Neural cell (in vitro differentiated cells): ENCODE results near the gene HDAC4. TPM values are rescaled to one million over a fixed set of nuclear protein-coding genes. Genes with fewer than 3 reads are reported as not detected.

Experiments used
- H2AFZ ChIP-seq: fragments of 200-600, 300-800 bp; sonication (generic), shearing (Covaris generic); 2 replicates; pipeline ENCODE4 v1.6.0; 2014; ENCODE audit warnings: low read depth, mild to moderate bottlenecking, antibody characterized with exemption, low read length, moderate library complexity
- H3F3A ChIP-seq: fragments of 200-600 bp; shearing (Covaris generic); 2 replicates; pipeline ENCODE4 v1.6.1; 2016; ENCODE audit warnings: mild to moderate bottlenecking, moderate library complexity, mixed read lengths, antibody characterized with exemption, low read length; ENCODE audit not compliant: insufficient read depth, poor library complexity, severe bottlenecking
- H3K27ac ChIP-seq: fragments of 200-600, 300-800 bp; sonication (generic), shearing (Covaris generic); 2 replicates; pipeline ENCODE4 v1.5.1; 2014; ENCODE audit warnings: mild to moderate bottlenecking, low read length, moderate library complexity
- H3K27me3 ChIP-seq: fragments of 300-800, 200-600 bp; sonication (generic), shearing (Covaris generic); 2 replicates; pipeline ENCODE4 v1.6.0; 2014; ENCODE audit warnings: mild to moderate bottlenecking, low read depth, low read length, moderate library complexity; ENCODE audit not compliant: insufficient read depth
- H3K36me3 ChIP-seq: fragments of 300-800, 200-600 bp; sonication (generic), shearing (Covaris generic); 2 replicates; pipeline ENCODE4 v1.5.1; 2014; ENCODE audit warnings: mild to moderate bottlenecking, antibody characterized with exemption, low read length, moderate library complexity; ENCODE audit not compliant: insufficient read depth
- H3K4me2 ChIP-seq: fragments of 300-800, 200-600 bp; sonication (generic), shearing (Covaris generic); 2 replicates; pipeline ENCODE4 v1.6.0; 2014; ENCODE audit warnings: mild to moderate bottlenecking, low read length
- H3K4me3 ChIP-seq: fragments of 300-800, 200-600 bp; sonication (generic), shearing (Covaris generic); 2 replicates; pipeline ENCODE4 v1.5.1; 2014; ENCODE audit warnings: mild to moderate bottlenecking, low read length, moderate library complexity
- H3K79me2 ChIP-seq: fragments of 200-600 bp; shearing (Covaris generic); replicated peaks from 2 replicates; pipeline ENCODE4 v1.6.0; 2014; ENCODE audit warnings: mild to moderate bottlenecking, low read length, moderate library complexity; ENCODE audit not compliant: insufficient read depth
- H3K9ac ChIP-seq: fragments of 300-800, 200-600 bp; sonication (generic), shearing (Covaris generic); 2 replicates; pipeline ENCODE4 v1.6.1; 2016; ENCODE audit warnings: mild to moderate bottlenecking, low read length, mixed read lengths
- H3K9me2 ChIP-seq: fragments of 200-600 bp; shearing (Covaris generic); 2 replicates; pipeline ENCODE4 v1.6.1; 2016; ENCODE audit warnings: mild to moderate bottlenecking, low read length, mixed read lengths; ENCODE audit not compliant: insufficient read depth
- H3K9me3 ChIP-seq: fragments of 200-600, 300-800 bp; sonication (generic), shearing (Covaris generic); 2 replicates; pipeline ENCODE4 v1.6.1; 2016; ENCODE audit warnings: mild to moderate bottlenecking, mixed run types, low read length, moderate library complexity, mixed read lengths
- H4K20me1 ChIP-seq: fragments of 200-600 bp; shearing (Covaris generic); 2 replicates; pipeline ENCODE4 v1.6.1; 2016; ENCODE audit warnings: mild to moderate bottlenecking, mixed run types; ENCODE audit not compliant: insufficient read depth
- CTCF ChIP-seq: fragments of 450-650 bp; IDR thresholded peaks from 2 replicates; pipeline ENCODE4 v1.5.1; 2014; ENCODE audit warnings: antibody characterized with exemption, mild to moderate bottlenecking, moderate library complexity; ENCODE audit not compliant: poor library complexity, severe bottlenecking
- EP300 ChIP-seq: fragments of 450-650 bp; conservative IDR thresholded peaks from 2 replicates; pipeline ENCODE4 v1.6.1; 2014; ENCODE audit warnings: antibody characterized with exemption, mild to moderate bottlenecking, moderate library complexity; ENCODE audit not compliant: poor library complexity, severe bottlenecking
- EZH2 ChIP-seq: fragments of 200-600, 300-800 bp; shearing (Covaris generic), sonication (generic); IDR thresholded peaks from 2 replicates; pipeline ENCODE4 v1.6.1; 2014; ENCODE audit warnings: antibody characterized with exemption, low read length, borderline replicate concordance, mild to moderate bottlenecking; ENCODE audit not compliant: insufficient read depth, poor library complexity, severe bottlenecking
- MXI1 ChIP-seq: fragments of 450-650 bp; conservative IDR thresholded peaks from 2 replicates; pipeline ENCODE4 v1.6.1; 2014; ENCODE audit warnings: antibody characterized with exemption, mild to moderate bottlenecking; ENCODE audit not compliant: poor library complexity, severe bottlenecking
- POLR2AphosphoS5 ChIP-seq: IDR thresholded peaks from 2 replicates; pipeline ENCODE4 v1.6.1; 2012
- RAD21 ChIP-seq: fragments of 450-650 bp; conservative IDR thresholded peaks from 2 replicates; pipeline ENCODE4 v1.6.1; 2014; ENCODE audit warnings: antibody characterized with exemption, mild to moderate bottlenecking, moderate library complexity
- REST ChIP-seq: IDR thresholded peaks from 2 replicates; pipeline ENCODE4 v1.6.1; 2012; ENCODE audit warnings: borderline replicate concordance
- SMC3 ChIP-seq: fragments of 450-650 bp; conservative IDR thresholded peaks from 2 replicates; pipeline ENCODE4 v1.6.1; 2014; ENCODE audit warnings: antibody characterized with exemption, mild to moderate bottlenecking, moderate library complexity; ENCODE audit not compliant: poor library complexity
- TAF1 ChIP-seq: IDR thresholded peaks from 2 replicates; pipeline ENCODE4 v1.6.1; 2012; ENCODE audit warnings: low read depth
- polyA plus RNA-seq: library from polyadenylated mRNA; depleted of rRNA; stranded (reverse); fragments of >200 nt; gene quantifications from 2 replicates; pipeline ENCODE4 v1.2.3, GENCODE V29; 2014

HDAC4 gene
- polyA plus RNA-seq, 1 donor from 2014 or later, result 3.4 TPM

GRCh38 chr2:239312081-239312511 is 88.7 kb downstream of the HDAC4 start:
- no peaks in the 10 kb centered on the region for H4K20me1 ChIP-seq
- no peak overlapping the region for H3K4me3 ChIP-seq

More at GRCh38 chr2:239312081-239312511, 88.7 kb downstream of the HDAC4 start:
- Histone ChIP-seq H3K36me3 (no peaks in the 10 kb centered on the region), H3K9me3 (no peaks in the 10 kb centered on the region), H3K27ac (no peak overlapping the region), H3K79me2 (peaks cover 5% of the 10 kb centered on the region), H3K9ac (no peak overlapping the region), H3K4me2 (no peak overlapping the region), H3K27me3 (no peaks in the 10 kb centered on the region), H3K9me2 (no peaks in the 10 kb centered on the region), H3F3A (no peaks in the 10 kb centered on the region), H2AFZ (no peak overlapping the region)
- TF ChIP-seq POLR2AphosphoS5 (no peak), CTCF (no peak), TAF1 (no peak), SMC3 (no peak), MXI1 (no peak), RAD21 (no peak), EP300 (no peak), EZH2 (no peak), REST (no peak)
